Endothelial cell of umbilical vein (primary cell): ENCODE data around the gene PTPN20. TPM values are rescaled to one million over a fixed set of nuclear protein-coding genes. Genes with fewer than 3 reads are reported as not detected.

Experiments
- BruUV-seq: library from RNA; stranded (reverse); fragments of 400-500 nt; replicated peaks from 2 replicates; lab custom pipeline; 2021; lab: Mats Ljungman, UMichigan
- CTCF ChIA-PET: fragments of 300-600, 350-600 bp; sonication (Branson Sonifier 250); formaldehyde crosslinking; loops from one replicate; lab custom pipeline; 2021; ENCODE audit warnings: antibody characterized with exemption, inconsistent platforms; lab: Charles Lee
- POLR2A ChIA-PET: fragments of 300-600, 350-600 bp; sonication (Branson Sonifier 250); formaldehyde crosslinking; loops from one replicate; lab custom pipeline; 2021; ENCODE audit warnings: antibody characterized with exemption, inconsistent platforms; lab: Charles Lee
- DNase-seq: peaks from one replicate; pipeline ENCODE4 v3.0.0-alpha.2; 2011; ENCODE audit warnings: low read depth, low spot score
- FAIRE-seq: peaks from 2 replicates; lab custom pipeline; 2011; peaks lifted over from hg19 to GRCh38; lab: Jason Lieb, UNC
- H2AFZ ChIP-seq: 2 replicates; pipeline ENCODE4 v1.6.0; 2012; ENCODE audit warnings: low read depth, low read length, control low read depth, inconsistent platforms
- H3K27ac ChIP-seq: 2 replicates; pipeline ENCODE4 v1.5.1; 2011; ENCODE audit warnings: low read depth, mild to moderate bottlenecking, control low read depth, low read length, moderate library complexity; ENCODE audit not compliant: insufficient read depth
- H3K27me3 ChIP-seq, 2 experiments: 2 replicates each; pipeline versions ENCODE4 v1.6.0 to v1.6.1; 2011; ENCODE audit warnings: low read length in 2 of 2, mixed read lengths in 1 of 2; ENCODE audit not compliant: control insufficient read depth in 2 of 2, insufficient read depth in 2 of 2
- H3K36me3 ChIP-seq, 2 experiments: 2 replicates in 1 of 2; 3 replicates in 1 of 2; pipeline ENCODE4 v1.5.1; 2011; ENCODE audit warnings: low read length in 2 of 2, mild to moderate bottlenecking in 1 of 2, moderate library complexity in 1 of 2; ENCODE audit not compliant: control insufficient read depth in 2 of 2, insufficient read depth in 2 of 2; ENCODE audit errors: extremely low read depth in 1 of 2
- H3K4me1 ChIP-seq: 3 replicates; pipeline ENCODE4 v1.5.1; 2011; ENCODE audit warnings: mild to moderate bottlenecking, low read length; ENCODE audit not compliant: control insufficient read depth, insufficient read depth; ENCODE audit errors: extremely low read depth
- H3K4me2 ChIP-seq: 2 replicates; pipeline ENCODE4 v1.6.1; 2011; ENCODE audit warnings: low read length, control low read depth, mixed read lengths; ENCODE audit not compliant: insufficient read depth
- H3K4me3 ChIP-seq, 3 experiments: fragments of 200-600 bp in 1 of 3; sonication (generic), shearing (Covaris generic) in 1 of 3; replicated peaks in 1 of 3; 2 replicates each; pipeline ENCODE4 v1.5.1; 2011 to 2016; ENCODE audit warnings: control low read depth in 3 of 3, low read length in 3 of 3, mild to moderate bottlenecking in 2 of 3, inconsistent platforms in 1 of 3, low read depth in 1 of 3, moderate library complexity in 1 of 3; ENCODE audit not compliant: insufficient read depth in 1 of 3
- H3K79me2 ChIP-seq: 2 replicates; pipeline ENCODE4 v1.6.0; 2012; ENCODE audit warnings: low read length, inconsistent platforms; ENCODE audit not compliant: control insufficient read depth, insufficient read depth
- H3K9ac ChIP-seq: replicated peaks from 2 replicates; pipeline ENCODE3; 2011; ENCODE audit warnings: low read length, control low read depth; ENCODE audit not compliant: insufficient read depth; ENCODE audit errors: extremely low read depth
- H3K9me1 ChIP-seq: replicated peaks from 3 replicates; pipeline ENCODE4 v1.6.0; 2011; ENCODE audit warnings: mild to moderate bottlenecking, low read length; ENCODE audit not compliant: control insufficient read depth, insufficient read depth; ENCODE audit errors: extremely low read depth
- H3K9me3 ChIP-seq: replicated peaks from 2 replicates; pipeline ENCODE4 v1.5.1; 2012; ENCODE audit warnings: low read length, inconsistent platforms; ENCODE audit not compliant: control insufficient read depth, insufficient read depth
- H4K20me1 ChIP-seq: replicated peaks from 2 replicates; pipeline ENCODE3; 2011; ENCODE audit warnings: mild to moderate bottlenecking, low read length; ENCODE audit not compliant: control insufficient read depth, insufficient read depth; ENCODE audit errors: extremely low read depth
- EZH2 ChIP-seq: IDR thresholded peaks from 2 replicates; pipeline ENCODE4 v1.6.1; 2012; ENCODE audit warnings: borderline replicate concordance, low read depth, mild to moderate bottlenecking, moderate library complexity, low read length, inconsistent platforms; ENCODE audit not compliant: severe bottlenecking
- FOS ChIP-seq: IDR thresholded peaks from 2 replicates; pipeline ENCODE4 v1.6.1; 2011; ENCODE audit warnings: mild to moderate bottlenecking, low read length, moderate library complexity, borderline replicate concordance; ENCODE audit not compliant: insufficient read depth
- GATA2 ChIP-seq: IDR thresholded peaks from 2 replicates; pipeline ENCODE4 v1.7.0; 2011; ENCODE audit warnings: low read depth, mild to moderate bottlenecking, moderate library complexity, mixed read lengths, low read length; ENCODE audit not compliant: insufficient read length, insufficient read depth
- JUN ChIP-seq: IDR thresholded peaks from 2 replicates; pipeline ENCODE4 v1.6.1; 2011; ENCODE audit warnings: borderline replicate concordance, low read depth; ENCODE audit not compliant: insufficient read length, insufficient read depth
- MYC ChIP-seq: IDR thresholded peaks from one replicate; pipeline ENCODE4 v1.6.1; 2011; ENCODE audit warnings: mild to moderate bottlenecking, low read depth, low read length
- POLR2A ChIP-seq: IDR thresholded peaks from 2 replicates; pipeline ENCODE4 v1.6.1; 2012; ENCODE audit warnings: low read depth, mild to moderate bottlenecking, control low read depth, low read length
- dilution Hi-C: fragments of 300-500 bp; cut with MboI; formaldehyde crosslinking; loops from one replicate; pipeline ENCODE4 v1.15.0; 2019; ENCODE audit warnings: low sequenced_read_pairs; ENCODE audit not compliant: extremely low pct_ligation_motif_present
- intact Hi-C: fragments of 100-400 bp; cut with micrococcal nuclease; formaldehyde crosslinking; loops from one replicate; pipeline ENCODE4 v1.10.0; 2022
- polyA plus RNA-seq, 4 experiments: library from polyadenylated mRNA; depleted of rRNA in 3 of 4; stranded (reverse) in 3 of 4; unstranded in 1 of 4; fragments of >200 nt; gene quantifications; 2 replicates each; pipeline versions ENCODE4 v1.2.1 to v1.2.3, GENCODE V29; 2011 to 2012; ENCODE audit warnings: missing spikeins in 1 of 4
- total RNA-seq: library from RNA; stranded (reverse); gene quantifications from 2 replicates; pipeline ENCODE4 v1.2.3, GENCODE V29; 2021
- TF ChIP-seq, protein P1 (sequence below): IDR thresholded peaks from 2 replicates; pipeline ENCODE4 v1.6.1; 2011; ENCODE audit not compliant: insufficient read depth, insufficient read length
- TF ChIP-seq, protein P2 (sequence below), 2 donors: IDR thresholded peaks; 1 replicate in 1 of 2; 2 replicates in 1 of 2; pipeline ENCODE4 v1.5.1; 2011; ENCODE audit warnings: low read length in 2 of 2, mild to moderate bottlenecking in 2 of 2, moderate library complexity in 2 of 2, control low read depth in 1 of 2, inconsistent platforms in 1 of 2, low read depth in 1 of 2; ENCODE audit not compliant: insufficient read depth in 1 of 2; ENCODE audit errors: extremely low read depth in 1 of 2

PTPN20 gene
- total and polyA plus RNA-seq, 2 donors (not counting 3 experiments of a cell fraction or from before 2014, with no cell fraction given) = 0.27 TPM; not detected in 1

DNA sequence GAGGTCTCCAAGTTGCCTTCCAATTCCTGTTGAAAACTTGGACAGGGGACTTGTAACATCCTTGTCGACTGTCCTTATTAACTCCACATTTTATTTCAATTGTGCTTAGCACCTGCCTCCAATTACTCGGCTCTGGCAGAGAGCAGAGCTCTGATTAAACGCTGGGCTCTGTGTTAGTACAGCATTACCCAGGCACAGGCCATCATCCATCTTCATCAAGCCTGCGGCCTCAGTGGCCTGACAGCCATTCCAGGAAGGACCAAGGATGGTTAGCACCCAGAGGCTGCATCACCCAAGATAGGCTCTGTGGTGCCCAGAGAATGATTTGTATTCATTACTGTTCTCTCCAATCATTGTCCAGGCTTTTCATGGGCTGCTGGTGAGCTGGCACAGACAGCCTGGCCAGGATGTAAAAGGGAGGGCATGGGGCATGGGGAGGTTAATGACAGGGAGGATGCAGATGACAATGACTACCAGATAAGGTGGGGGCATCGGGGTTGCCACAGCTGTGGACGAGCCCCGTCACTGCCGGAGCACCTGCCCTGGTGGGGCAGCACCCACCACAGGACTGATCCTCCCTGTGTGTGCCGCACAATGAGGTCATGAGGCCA is 123.3 kb downstream of the PTPN20 start:
- H3K9ac ChIP-seq = no peak overlapping the region
- H4K20me1 ChIP-seq = no peaks in the 10 kb centered on the region
- no peaks in the 10 kb centered on the region for H3K9me1 ChIP-seq
- H3K4me1 ChIP-seq = no peaks in the 10 kb centered on the region
- no peak for DNase-seq
- intact Hi-C loops (no loop called here), dilution Hi-C loops (no loop called here)
- no peak overlapping the region for H2AFZ ChIP-seq
- no TSS peak for BruUV-seq
- no peak overlapping the region for H3K27ac ChIP-seq
- no peak overlapping the region for H3K4me3 ChIP-seq
- no peaks in the 10 kb centered on the region for H3K9me3 ChIP-seq
- H3K4me2 ChIP-seq = no peak overlapping the region
- no peaks in the 10 kb centered on the region for H3K36me3 ChIP-seq
- CTCF ChIA-PET = interaction anchor here (1.7 kb wide), 1 partner anchor 277 kb away, joined by 6 read pairs; no protein-coding TSS in a partner anchor
- no peaks in the 10 kb centered on the region for H3K27me3 ChIP-seq
- POLR2A ChIA-PET = no interaction called here
- no peak for FAIRE-seq
- TF ChIP-seq, protein P1, sequence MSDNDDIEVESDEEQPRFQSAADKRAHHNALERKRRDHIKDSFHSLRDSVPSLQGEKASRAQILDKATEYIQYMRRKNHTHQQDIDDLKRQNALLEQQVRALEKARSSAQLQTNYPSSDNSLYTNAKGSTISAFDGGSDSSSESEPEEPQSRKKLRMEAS = no peak
- TF ChIP-seq POLR2A = no peak
- H3K79me2 ChIP-seq = no peaks in the 10 kb centered on the region

DNA sequence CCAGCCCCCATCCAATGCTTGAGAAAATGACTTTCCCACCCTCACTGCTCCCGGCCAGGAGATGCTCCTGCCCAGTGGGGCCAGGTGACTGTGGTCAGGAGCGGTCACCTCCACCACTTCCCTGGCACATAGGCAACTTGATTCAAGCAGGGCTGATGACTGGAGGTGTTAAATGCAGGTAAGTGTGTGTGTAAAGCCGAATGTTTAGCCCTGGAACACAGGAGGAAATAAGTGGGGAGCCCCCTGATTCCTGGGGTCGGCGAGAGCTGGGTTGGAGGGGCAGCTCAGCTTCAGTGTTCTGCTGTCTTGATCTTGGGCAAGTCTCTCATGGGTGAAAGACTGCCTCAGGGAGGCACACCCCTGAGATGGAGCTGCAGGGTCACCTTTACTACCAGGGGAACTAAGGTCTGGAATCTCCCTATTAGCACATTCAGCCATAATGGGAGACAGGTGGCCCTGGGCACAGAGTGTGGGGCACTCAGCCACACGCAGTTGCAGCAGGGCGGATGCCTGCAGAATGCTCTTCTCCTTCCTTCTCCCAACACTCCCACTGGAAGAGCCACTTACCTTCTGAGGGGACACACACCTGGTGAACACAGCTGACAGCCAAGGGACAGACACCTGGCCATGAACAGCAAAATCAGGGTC is 124.1 kb downstream of the PTPN20 start:
- no TSS peak for BruUV-seq
- Histone ChIP-seq H3K4me2 (no peak overlapping the region), H3K9ac (no peak overlapping the region), H3K9me3 (no peaks in the 10 kb centered on the region), H4K20me1 (no peaks in the 10 kb centered on the region), H2AFZ (no peak overlapping the region), H3K27ac (no peak overlapping the region), H3K9me1 (no peaks in the 10 kb centered on the region), H3K79me2 (no peaks in the 10 kb centered on the region), H3K36me3 (no peaks in the 10 kb centered on the region), H3K4me3 (no peak overlapping the region), H3K4me1 (no peaks in the 10 kb centered on the region), H3K27me3 (no peaks in the 10 kb centered on the region)
- no peak for DNase-seq
- intact Hi-C loops = no loop called here
- CTCF ChIA-PET = interaction anchor here (1.2 kb wide), 1 partner anchor 277 kb away, joined by 3 read pairs; no protein-coding TSS in a partner anchor
- TF ChIP-seq POLR2A = no peak
- TF ChIP-seq MYC = no peak
- TF ChIP-seq, protein P2, sequence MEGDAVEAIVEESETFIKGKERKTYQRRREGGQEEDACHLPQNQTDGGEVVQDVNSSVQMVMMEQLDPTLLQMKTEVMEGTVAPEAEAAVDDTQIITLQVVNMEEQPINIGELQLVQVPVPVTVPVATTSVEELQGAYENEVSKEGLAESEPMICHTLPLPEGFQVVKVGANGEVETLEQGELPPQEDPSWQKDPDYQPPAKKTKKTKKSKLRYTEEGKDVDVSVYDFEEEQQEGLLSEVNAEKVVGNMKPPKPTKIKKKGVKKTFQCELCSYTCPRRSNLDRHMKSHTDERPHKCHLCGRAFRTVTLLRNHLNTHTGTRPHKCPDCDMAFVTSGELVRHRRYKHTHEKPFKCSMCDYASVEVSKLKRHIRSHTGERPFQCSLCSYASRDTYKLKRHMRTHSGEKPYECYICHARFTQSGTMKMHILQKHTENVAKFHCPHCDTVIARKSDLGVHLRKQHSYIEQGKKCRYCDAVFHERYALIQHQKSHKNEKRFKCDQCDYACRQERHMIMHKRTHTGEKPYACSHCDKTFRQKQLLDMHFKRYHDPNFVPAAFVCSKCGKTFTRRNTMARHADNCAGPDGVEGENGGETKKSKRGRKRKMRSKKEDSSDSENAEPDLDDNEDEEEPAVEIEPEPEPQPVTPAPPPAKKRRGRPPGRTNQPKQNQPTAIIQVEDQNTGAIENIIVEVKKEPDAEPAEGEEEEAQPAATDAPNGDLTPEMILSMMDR (IDR thresholded peaks at IDR 0.05; ENCODE audit: extremely low read depth in 1 of 2, insufficient read depth in 1 of 2, low read depth in 1 of 2, low read length in 2 of 2) = no peak
- no peak for TF ChIP-seq EZH2
- no peak for TF ChIP-seq GATA2
- TF ChIP-seq JUN = no peak
- TF ChIP-seq FOS = no peak
- TF ChIP-seq, protein P1 = no peak
- no peak for FAIRE-seq
- dilution Hi-C loops = no loop called here
- POLR2A ChIA-PET = no interaction called here
